T follicular helper cell (primary cell): Measurements from ENCODE around the gene KCNC4.
A peak's percentile ranks its signal among the peaks of the same experiment; 100 is the strongest.

Source experiments
- DNase-seq: peaks from one replicate; pipeline ENCODE4 v3.0.0-alpha.2; 2020; ENCODE audit warnings: low read depth

KCNC4 gene

DNA sequence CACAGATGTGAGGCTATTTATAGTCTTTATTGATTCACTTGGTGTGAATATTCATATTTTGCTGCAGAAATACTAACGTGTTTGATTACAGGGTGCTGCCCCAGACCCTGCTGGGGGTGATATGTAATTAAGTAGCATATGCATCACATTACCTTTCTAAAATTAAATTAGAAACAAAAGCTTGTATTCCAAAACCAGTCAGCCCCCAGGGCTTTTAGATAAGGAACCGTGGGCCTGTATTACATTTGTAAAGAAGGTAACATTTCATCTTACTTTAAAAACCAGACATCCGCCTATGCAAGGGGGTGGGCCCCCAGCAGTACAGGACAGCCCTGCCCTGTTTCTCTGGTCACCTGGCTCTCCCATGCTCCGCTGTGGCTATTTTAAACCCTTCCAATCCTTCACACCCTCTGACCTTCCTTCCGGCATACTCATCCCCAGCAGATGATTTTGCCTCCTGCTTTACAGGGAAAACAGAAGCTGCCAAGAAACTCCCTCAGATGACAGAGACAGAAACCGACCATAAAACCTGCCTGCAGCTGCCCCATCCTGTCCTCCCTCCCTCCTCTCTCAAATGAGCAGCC lies 22.0 kb upstream of the KCNC4 start:
- DNase-seq = no peak

GRCh38 chr1:110189181-110189580 lies 20.9 kb upstream of the KCNC4 start:
- DNase-seq = no peak

GRCh38 chr1:110190282-110190929 lies 19.7 kb upstream of the KCNC4 start:
- DNase-seq = no peak

GRCh38 chr1:110192541-110192940 lies 17.6 kb upstream of the KCNC4 start:
- no peak for DNase-seq

GRCh38 chr1:110195196-110195595 lies 14.9 kb upstream of the KCNC4 start:
- DNase-seq = no peak

GRCh38 chr1:110196917-110197765 lies 13.0 kb upstream of the KCNC4 start:
- DNase-seq = peak; percentile 29

DNA sequence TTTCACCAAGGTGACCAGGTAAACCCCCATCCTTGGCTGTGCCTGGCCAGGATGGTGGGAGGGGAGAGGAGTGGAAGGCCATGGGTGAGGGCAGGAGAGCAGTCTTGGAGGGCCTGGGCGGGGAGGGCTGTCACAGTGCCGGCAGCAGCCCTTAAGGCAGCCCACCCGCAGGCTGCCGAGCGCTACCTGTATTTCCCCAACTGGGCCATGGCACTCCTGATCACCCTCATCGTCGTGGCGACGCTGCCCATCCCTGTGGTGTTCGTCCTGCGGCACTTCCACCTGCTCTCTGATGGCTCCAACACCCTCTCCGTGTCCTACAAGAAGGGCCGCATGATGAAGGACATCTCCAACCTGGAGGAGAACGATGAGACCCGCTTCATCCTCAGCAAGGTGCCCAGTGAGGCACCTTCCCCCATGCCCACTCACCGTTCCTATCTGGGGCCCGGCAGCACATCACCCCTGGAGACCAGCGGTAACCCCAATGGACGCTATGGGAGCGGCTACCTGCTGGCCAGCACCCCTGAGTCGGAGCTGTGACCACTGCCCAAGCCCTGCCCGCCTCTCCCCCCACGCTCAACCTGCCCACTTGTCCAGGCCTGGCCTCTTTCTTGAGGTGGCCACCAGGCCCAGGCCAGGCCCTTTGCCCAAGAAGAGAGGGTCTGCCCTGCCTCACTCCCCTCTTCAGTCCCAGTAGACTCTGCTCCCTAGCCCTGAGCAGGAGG lies 12.0 kb upstream of the KCNC4 start:
- DNase-seq = no peak

GRCh38 chr1:110198746-110199145 lies 11.4 kb upstream of the KCNC4 start:
- DNase-seq = no peak

- DNase-seq = no peak
These were observed 9.9 kb upstream of the KCNC4 start for GRCh38 chr1:110200190-110200589.

DNA sequence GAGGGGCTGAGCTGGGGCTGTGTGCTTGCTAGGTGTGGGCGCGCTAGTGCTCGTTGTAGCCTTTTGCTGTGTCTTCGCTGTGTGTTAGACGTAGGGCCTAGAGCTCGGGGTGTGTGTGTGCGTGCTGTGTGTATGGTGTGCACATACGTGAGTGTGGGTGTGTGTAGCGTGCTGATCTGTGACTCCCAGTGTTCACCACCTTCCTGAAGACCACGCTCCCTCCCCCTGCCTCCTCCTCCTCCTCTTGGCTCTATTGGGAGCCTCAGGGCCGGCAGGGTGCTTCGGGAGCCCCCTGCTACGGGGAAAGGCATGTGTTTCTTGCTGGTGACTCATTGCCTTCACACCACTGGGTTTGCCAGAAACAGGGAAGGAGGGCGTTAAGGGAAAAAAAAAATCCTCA lies 9.4 kb upstream of the KCNC4 start:
- no peak for DNase-seq

GRCh38 chr1:110201157-110201825 lies 8.8 kb upstream of the KCNC4 start:
- no peak for DNase-seq

DNA sequence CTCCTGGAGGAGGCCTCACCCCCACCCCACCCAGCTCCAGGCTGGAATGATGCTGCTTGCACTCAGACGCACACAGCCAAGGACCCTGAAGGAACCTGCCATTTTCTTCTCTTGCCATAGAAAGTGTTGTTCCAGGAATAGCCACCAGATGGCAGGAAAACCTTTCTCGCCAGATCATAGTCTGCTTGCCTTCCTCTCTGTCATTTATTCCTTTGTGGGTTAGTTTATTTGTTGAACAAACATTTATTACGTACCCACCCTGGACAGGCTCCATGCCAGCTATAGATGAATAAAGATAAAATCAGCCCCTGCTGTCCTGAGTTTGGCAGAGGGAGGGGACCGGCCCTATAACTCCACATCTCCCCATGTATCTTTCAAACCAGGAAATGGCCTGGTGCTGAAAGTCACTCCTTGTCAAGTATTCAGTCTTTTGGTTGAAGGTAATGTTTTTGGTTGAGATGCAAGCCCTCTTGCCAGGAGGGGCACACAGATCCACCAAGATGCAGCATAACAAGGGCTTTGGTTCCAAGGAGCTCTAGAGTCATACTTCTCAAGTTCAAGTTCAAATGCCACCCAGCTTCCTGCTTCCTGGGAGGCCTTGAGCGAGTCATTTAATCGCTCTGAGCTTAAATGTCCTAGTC lies 7.0 kb upstream of the KCNC4 start:
- peak; percentile 66 for DNase-seq

DNA sequence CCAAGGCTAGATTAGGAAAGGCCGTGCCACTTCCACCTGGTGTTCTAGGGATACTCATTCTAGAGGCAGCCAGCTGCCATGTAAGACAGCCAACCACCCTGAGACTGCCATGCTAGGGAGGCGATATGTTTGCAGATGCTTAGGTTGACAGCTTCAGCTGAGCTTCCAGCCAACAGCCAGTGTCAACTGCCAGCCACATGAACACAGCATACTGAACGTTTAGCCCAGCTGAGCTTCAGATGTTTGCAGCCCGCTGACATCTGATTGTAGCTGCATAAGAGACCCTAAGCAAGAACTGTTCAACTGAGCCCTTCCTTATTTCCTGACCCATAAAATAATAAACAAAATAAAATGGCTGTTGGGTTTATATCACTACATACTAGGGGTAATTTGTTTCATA lies 5.0 kb upstream of the KCNC4 start:
- DNase-seq = no peak

GRCh38 chr1:110205591-110206155 lies 4.4 kb upstream of the KCNC4 start:
- DNase-seq = no peak

DNA sequence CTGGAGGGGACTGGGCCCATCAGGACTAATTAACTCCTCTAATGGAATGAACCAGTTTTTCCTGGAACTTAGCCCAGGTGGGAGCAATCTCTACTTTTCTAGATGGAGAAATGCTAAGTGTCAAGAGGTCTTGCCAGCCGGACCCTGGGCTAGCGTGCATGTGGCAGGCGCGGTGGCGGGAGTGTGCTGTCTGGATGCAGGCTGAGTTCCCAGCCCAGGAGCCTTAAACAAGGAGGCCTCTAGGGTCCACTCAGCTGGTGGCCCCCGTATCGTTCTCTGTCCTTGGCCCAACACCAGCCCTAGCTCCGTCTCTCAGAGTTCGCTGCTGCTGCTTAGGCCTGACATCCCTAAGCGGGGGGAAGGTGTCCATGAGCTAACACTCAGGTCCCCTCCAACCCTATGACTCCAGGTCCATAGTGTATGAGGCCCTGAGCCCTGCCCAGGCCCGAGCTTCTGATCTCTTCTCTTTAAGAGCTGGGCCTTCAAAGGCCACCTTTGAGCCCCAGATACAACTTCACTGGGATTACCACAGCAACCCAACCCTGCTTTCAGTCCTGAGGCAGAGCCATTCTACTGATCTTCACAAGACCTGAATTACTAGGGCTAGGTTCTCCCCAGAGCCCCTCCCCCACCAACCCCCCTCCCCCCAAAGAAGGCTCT lies 3.7 kb upstream of the KCNC4 start:
- DNase-seq = no peak

GRCh38 chr1:110207831-110208230 lies 2.3 kb upstream of the KCNC4 start:
- peak; percentile 67 for DNase-seq

DNA sequence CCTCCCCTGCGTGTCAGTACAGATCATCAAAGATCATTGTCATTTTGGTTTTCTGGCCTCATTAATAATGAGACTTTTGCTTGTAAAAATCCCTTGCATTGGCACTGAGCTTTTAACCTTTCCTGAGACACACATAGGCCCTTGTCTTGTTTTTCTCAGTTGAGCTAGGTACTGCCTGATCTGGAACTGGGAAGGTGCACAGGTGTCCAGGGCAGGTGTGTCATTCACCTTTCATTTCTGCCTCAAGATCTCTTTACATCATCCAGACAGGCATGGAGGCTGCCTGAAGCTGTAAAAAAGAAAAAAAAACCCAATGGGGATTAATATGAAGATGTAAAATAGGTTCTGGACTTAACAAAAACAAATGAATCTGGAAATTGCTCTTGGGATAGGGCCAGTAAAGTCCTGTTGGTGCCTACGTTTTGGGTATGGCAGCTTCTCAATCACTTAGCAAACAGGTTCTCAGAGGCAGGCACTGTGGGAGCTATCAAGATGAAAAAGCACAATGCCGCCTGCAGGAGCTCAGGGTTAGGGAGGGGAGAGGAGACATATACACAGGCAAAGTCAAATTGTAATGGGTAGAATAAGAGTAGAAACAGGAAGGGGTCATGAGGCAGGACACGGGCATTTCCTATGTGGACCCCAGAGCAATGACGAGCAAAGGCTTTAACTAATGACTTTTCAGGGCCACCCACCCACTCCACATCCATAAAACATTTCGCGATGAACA lies 1.0 kb upstream of the KCNC4 start:
- no peak for DNase-seq

DNA sequence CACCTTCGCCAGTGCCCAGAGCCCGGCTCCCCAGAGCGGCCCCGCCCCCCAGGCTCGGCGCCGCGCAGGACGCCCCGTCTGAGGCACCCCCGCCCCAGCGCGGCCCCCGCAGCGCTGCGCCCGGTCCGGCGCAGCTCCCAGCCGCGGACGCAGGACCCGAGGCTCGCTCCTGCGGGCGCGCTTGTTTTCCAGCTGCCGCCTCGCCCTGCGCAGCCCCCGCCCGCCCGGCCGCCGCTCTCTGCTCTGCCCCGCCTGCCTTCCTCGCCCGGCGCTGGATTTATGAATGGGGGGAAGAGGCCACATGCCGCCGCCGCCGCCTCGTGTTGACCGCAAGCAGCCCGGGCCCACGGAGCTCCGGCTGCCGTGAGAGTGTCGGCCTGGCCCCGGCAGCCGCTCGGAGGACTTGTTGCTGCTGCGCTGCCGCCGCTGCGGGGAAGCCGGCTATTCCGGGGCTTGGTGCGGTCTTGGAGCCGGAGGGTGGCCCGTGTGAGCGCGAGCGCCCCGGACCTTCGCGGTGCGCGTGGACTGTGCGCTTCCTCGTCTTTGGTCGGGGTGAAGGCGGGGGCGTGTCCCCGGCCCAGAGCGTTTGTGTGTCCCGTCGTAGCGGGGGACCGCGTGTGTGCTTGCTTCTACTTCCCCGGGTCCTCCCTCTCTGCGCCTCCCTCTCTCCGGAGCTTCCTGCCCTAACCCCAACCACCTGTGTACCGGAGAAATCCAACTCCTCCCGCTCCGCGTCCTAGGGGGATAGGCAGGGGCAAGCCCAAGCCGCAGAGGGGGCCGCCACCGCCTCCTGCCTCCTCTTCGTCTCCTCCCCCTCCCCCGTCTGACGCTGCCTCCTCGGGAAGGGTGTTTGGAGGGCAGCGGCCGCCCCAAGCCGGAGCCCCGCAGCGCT lies 736 bp downstream of the KCNC4 start:
- peak; percentile 33 for DNase-seq
